B cell (primary cell): ENCODE data around the gene WTAP.
"Not testable (repeated sequence)": the region's sequence is repeated elsewhere in the genome, so short reads cannot be mapped to it uniquely, and the experiment has no call there.

Experiments
- EZH2 ChIP-seq: IDR thresholded peaks from 2 replicates; pipeline ENCODE4 v1.6.1; 2012; ENCODE audit warnings: borderline replicate concordance, low read depth, mild to moderate bottlenecking, moderate library complexity, low read length; ENCODE audit not compliant: insufficient read depth, poor library complexity, severe bottlenecking
- TF ChIP-seq, protein P1 (sequence below): fragments of 200-600 bp; IDR thresholded peaks from one replicate; pipeline ENCODE4 v1.8.0; 2022; ENCODE audit warnings: antibody characterized with exemption, mild to moderate bottlenecking

DNA sequence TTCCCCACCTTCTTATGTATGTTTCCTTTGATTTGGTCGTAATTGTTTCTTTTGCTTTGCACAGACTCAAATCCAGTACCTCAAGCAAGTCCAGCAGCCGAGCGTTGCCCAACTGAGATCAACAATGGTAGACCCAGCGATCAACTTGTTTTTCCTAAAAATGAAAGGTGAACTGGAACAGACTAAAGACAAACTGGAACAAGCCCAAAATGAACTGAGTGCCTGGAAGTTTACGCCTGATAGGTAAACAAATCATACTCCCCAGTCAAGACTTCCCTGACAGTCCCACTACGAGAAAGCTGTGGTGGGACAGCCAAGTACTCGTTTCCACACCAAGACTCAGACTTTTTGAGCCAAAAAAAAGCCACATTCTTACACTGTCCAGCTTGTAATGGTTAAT, 20.8 kb downstream of the WTAP start:
- TF ChIP-seq, protein P1, sequence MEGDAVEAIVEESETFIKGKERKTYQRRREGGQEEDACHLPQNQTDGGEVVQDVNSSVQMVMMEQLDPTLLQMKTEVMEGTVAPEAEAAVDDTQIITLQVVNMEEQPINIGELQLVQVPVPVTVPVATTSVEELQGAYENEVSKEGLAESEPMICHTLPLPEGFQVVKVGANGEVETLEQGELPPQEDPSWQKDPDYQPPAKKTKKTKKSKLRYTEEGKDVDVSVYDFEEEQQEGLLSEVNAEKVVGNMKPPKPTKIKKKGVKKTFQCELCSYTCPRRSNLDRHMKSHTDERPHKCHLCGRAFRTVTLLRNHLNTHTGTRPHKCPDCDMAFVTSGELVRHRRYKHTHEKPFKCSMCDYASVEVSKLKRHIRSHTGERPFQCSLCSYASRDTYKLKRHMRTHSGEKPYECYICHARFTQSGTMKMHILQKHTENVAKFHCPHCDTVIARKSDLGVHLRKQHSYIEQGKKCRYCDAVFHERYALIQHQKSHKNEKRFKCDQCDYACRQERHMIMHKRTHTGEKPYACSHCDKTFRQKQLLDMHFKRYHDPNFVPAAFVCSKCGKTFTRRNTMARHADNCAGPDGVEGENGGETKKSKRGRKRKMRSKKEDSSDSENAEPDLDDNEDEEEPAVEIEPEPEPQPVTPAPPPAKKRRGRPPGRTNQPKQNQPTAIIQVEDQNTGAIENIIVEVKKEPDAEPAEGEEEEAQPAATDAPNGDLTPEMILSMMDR: not testable (repeated sequence)
- not testable (repeated sequence) for TF ChIP-seq EZH2
